ENCODE data around the gene ARMH1.
"Not testable (repeated sequence)": the region's sequence is repeated elsewhere in the genome, so short reads cannot be mapped to it uniquely, and the experiment has no call there.

ARMH1 gene

GRCh38 chr1:44645476-44646244 is 28.9 kb upstream of the ARMH1 start:
- DNase-seq = no peak

GRCh38 chr1:44646261-44647110 is 28.0 kb upstream of the ARMH1 start:
- DNase-seq = no peak

GRCh38 chr1:44647896-44648295 is 26.6 kb upstream of the ARMH1 start:
- no peak for DNase-seq

- DNase-seq = no peak
Observed at GRCh38 chr1:44648529-44649250, 25.8 kb upstream of the ARMH1 start.

GRCh38 chr1:44649788-44650158 is 24.7 kb upstream of the ARMH1 start:
- no peak for DNase-seq

- DNase-seq = peak; percentile 83
Observed at GRCh38 chr1:44650159-44650831, 24.2 kb upstream of the ARMH1 start.

GRCh38 chr1:44651069-44651468 is 23.4 kb upstream of the ARMH1 start:
- no peak for DNase-seq

GRCh38 chr1:44652445-44653106 is 21.9 kb upstream of the ARMH1 start:
- DNase-seq = peak; percentile 63

- no peak for DNase-seq
Observed at GRCh38 chr1:44653107-44653964, 21.2 kb upstream of the ARMH1 start.

- no peak for DNase-seq
Observed at GRCh38 chr1:44654621-44655187, 19.8 kb upstream of the ARMH1 start.

- DNase-seq = no peak
Observed at GRCh38 chr1:44655609-44656008, 18.9 kb upstream of the ARMH1 start.

- no peak for DNase-seq
Observed at GRCh38 chr1:44659566-44659965, 14.9 kb upstream of the ARMH1 start.

- peak; percentile 84 for DNase-seq
Observed at GRCh38 chr1:44660176-44660575, 14.3 kb upstream of the ARMH1 start.

- DNase-seq = peak; percentile 43
Observed at GRCh38 chr1:44661781-44662682, 12.5 kb upstream of the ARMH1 start.

GRCh38 chr1:44662683-44663030 is 11.9 kb upstream of the ARMH1 start:
- DNase-seq = no peak

- no peak for DNase-seq
Observed at GRCh38 chr1:44663417-44663816, 11.1 kb upstream of the ARMH1 start.

GRCh38 chr1:44664730-44665370 is 9.7 kb upstream of the ARMH1 start:
- DNase-seq = no peak

GRCh38 chr1:44666719-44667118 is 7.8 kb upstream of the ARMH1 start:
- DNase-seq = not testable (repeated sequence)

All from NCI-H1092 treated with DMSO at 0.1 percent for 48 hours (cell line).